ENCODE data around the gene NUP205.

Gene NUP205

GRCh38 chr7:135552148-135552547, 5.6 kb upstream of the NUP205 start:
- DNase-seq = no peak

GRCh38 chr7:135553346-135553745, 4.4 kb upstream of the NUP205 start:
- no peak for DNase-seq

GRCh38 chr7:135558337-135558767, 635 bp downstream of the NUP205 start:
- peak; percentile 77 for DNase-seq

- no peak for DNase-seq
These were observed 1.2 kb downstream of the NUP205 start for GRCh38 chr7:135558881-135559280.

DNA sequence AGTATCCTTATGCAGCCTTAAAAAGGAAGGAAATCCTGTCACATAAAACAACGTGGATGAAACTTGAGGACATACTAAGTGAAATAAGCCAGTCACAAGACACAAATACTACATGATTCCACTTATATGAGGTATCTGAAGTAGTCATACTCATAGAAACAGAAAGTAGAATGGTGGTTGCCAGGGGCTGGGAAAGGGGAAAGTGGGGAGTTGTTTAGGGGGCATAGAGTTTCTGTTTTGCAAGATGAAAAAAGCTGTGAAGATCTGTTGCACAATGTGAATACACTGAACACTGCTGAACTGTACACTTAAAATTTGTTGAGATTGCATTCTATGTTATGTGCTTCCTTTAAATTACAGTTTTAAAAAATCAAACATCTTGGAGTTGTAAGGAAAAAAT, 2.9 kb downstream of the NUP205 start:
- DNase-seq = no peak

DNA sequence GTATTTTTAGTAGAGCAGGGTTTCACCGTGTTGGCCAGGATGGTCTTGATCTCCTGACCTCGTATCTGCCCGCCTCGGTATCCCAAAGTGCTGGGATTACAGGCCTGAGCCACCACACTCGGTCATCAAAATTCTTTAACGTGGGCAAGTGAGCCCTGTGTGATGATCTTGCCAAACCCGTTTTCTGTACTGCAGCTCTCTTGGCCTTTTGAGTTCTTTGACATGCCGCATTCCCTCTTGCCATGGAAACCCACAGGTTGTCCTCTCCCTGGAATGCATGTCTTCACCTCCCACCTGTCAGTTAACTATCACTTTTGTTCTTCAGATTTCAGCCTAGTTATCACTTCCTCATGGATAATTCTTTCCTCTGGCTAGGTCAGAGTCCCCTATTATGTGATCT, 5.0 kb downstream of the NUP205 start:
- no peak for DNase-seq

DNA sequence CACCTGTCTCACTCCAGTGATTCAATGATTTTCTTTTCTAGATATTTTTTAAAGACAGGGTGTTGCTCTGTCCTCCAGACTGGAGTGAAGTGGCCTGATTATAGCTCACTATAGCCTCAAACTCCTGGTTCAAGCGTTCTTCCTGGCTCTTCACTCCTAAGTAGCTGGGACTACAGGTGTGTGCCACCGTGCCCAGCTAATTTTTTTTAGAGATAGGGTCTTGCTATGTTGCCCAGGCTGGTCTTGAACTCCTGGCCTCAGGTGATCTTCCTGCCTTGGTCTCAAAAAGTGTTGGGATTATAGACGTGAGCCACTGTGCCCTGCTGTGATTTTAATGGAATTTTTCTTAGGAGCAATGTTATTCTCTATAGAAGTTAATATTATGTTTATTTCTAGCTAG, 14.1 kb downstream of the NUP205 start:
- no peak for DNase-seq

DNA sequence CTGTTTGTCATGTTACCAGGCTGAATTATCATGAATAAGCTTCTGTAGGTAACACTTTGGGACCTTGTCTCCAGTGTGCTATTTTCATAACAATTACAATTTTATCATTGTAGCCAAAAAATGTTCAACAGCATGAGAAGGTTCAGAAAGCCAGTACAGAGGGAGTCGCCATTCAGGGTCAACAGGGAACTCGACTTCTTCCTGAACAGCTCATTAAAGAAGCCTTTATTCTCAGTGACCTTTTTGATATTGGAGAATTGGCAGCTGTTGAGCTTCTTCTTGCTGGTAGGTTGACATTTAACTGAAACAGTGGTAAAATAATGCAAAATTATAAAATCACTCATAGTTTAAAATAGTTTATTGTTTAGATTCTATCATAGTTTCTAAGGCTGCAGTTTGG, 15.8 kb downstream of the NUP205 start:
- DNase-seq = no peak

DNA sequence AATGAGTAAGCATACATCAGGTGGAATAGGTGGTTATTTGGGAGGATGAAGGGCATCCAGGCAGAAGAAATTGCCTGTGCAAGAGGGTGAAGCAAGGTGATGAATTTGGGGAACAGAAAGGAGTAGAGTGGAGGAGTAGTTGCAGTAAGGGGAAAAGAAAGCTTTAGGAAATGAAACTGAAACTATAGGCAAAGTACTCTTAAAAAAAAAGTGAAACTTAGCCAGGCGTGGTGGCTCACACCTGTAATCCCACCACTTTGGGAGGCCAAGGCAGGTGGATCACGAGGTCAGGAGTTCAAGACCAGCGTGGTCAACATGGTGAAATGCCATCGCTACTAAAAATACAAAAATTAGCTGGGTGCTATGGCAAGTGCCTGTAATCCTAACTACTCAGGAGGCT, 17.6 kb downstream of the NUP205 start:
- no peak for DNase-seq

- DNase-seq = no peak
These were observed 20.9 kb downstream of the NUP205 start for GRCh38 chr7:135578569-135578968.

DNA sequence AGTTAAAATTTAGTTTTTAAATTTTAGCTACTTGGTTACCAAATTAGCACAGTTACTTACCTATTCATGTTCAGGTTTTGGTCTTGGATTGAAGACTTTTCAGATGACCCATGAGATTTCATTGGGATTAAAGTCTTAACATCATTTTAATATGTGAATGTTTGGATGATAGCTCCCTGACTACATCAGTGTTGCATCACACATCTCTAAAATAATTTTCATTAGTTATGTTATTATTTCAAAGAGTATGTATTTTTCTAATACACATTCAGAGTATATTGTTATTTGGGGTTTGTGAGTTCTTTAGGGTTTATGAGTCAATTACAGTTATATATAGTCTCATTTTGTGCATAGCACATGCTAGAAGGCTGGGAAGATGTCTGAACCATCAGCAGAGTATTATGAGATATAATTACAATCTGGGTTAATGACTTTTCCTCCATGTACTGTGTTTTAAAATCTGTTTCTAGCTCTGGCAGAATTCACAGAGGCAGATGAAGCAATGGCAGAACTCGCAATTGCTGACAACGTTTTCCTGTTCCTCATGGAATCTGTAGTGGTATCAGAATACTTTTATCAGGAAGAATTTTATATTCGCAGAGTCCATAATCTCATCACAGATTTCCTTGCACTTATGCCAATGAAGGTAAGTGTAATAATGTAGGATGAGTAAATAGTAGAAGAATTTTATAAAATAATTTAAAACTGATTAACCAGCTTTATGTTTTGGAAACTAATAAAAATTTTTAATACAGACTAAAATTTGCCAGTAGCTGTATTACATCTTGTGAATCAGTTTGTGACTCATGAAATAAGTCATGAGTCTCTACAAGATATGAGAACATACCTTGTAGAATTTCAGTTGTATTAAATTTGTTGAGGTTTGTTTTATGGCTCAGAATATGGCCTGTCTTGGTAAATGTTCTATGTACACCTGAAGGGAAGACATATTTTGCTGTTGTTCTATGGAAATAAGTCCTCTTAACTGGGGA, 26.9 kb downstream of the NUP205 start:
- DNase-seq = no peak

DNA sequence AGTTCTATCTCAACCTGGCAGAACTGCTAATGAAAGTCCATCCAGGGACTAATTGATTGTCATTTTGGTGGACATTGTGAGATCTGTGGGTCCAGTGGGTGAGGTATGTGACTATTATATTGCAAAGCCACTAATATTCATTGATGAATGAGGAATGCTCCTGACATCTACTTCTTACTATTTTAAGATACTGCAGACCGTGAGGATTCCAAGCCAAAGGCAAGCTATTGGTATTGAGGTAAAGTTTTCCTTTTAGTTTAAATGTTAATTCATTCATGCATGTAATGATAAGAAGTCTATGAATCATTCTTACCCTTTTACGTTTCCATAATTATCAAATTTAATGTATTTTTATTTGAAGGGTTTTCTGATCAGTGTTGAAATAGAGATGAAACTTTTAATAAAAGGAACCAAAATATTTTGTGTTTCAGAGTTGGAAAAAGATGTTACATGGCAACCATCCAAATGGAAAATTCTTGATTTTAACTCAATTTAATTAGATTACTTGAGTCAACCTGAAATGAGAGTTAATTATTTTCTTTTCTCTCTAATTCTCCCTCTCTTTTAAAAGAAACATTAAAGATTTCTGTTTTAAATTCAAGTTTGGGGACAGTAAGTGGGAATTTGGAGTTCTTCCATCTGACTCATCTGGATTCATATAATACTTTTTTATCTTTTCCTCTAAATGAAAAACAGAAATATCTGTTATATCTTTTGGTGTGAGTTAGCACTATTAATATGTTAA, 39.6 kb downstream of the NUP205 start:
- DNase-seq = no peak

DNA sequence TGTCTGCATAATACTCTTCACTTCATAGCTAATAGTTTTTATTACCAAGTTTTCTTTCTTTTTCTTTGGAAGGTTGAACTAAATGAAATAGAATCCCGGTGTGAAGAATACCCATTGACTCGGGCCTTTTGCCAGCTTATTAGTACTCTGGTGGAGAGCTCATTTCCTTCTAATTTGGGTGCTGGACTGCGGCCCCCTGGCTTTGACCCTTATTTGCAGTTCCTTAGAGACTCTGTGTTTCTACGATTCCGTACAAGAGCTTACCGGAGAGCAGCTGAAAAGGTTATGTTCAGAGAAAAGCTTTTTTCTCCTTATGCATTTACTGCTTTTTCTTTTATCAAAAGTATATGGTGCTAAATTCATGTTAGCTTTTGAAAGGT, 40.2 kb downstream of the NUP205 start:
- DNase-seq = no peak

DNA sequence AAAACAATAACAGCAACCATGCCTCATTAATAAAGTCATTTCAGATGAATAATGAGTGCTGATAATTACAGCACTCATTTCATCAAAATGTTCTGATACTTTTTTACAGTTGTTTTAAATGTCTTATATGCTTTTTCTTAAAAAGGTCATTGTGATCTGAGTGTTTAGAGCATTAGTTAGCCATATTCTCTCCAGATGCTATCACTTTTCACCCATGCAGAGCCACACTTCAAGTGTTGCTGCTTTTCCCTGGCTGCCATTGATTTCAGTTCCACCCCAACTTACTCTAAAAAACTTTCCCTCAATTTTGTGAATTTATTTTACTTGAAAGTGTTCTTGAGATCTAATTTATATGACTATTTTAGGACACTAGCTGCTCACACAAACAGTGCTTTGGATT, 41.8 kb downstream of the NUP205 start:
- DNase-seq = no peak

DNA sequence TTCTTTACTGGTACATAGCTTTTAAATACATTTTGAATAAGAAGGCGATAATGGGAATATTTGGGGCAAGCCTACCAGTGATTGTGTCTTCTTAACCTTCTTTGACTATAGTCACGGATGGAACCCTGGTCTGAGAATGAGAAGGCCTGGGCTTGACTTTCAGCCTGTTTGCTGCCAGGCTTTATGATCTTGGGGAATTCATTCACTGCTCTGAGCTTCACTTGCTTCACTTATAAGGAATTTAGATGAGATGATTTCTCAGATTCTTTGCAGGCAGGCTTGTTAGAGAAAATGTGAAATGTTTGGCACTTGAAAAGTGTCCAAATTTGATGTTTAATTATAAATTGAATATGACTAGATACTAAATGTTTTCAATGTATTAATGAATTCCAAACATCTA, 42.5 kb downstream of the NUP205 start:
- no peak for DNase-seq

- DNase-seq = no peak
These were observed 43.5 kb downstream of the NUP205 start for GRCh38 chr7:135601182-135601581.

- no peak for DNase-seq
These were observed 44.6 kb downstream of the NUP205 start for GRCh38 chr7:135602304-135602703.

GRCh38 chr7:135616136-135616535, 58.4 kb downstream of the NUP205 start:
- no peak for DNase-seq

DNA sequence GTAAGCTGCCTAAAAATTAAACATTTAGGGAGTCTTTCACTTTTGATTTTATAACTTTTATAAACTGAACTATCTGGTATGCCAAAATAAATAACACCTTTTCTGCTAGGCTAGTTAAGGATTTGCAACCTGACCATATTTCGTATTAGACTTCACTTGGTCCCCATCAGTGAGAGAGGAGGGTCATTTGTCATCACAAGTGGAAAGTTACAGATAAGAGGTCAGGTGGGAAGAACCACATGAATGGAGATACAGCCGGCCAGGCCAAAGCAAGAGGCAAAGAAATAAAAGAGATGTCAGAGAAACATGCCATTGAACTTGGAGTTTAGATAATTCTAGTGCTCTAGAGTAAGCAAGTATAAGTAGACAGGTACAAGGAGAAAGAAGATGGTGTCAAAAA, 60.1 kb downstream of the NUP205 start:
- DNase-seq = no peak

- DNase-seq = no peak
These were observed 60.8 kb downstream of the NUP205 start for GRCh38 chr7:135618510-135618909.

DNA sequence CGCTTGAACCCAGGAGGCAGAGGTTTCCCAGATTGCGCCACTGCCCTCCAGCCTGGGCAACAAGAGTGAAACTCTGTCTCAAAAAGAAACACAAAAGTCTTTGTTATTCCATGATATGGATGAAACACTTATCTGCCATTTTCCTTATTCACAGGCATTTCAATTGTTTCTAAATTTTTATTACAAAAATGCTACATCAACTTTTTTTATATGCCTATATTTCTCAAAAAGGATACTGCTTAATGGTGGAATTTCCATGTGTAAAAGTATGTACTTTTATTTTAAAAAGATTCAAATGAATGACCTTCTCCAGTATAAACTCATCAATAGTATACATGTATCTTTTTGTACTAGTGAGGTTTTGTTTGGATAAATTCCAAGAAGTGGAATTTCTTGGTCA, 62.7 kb downstream of the NUP205 start:
- no peak for DNase-seq

DNA sequence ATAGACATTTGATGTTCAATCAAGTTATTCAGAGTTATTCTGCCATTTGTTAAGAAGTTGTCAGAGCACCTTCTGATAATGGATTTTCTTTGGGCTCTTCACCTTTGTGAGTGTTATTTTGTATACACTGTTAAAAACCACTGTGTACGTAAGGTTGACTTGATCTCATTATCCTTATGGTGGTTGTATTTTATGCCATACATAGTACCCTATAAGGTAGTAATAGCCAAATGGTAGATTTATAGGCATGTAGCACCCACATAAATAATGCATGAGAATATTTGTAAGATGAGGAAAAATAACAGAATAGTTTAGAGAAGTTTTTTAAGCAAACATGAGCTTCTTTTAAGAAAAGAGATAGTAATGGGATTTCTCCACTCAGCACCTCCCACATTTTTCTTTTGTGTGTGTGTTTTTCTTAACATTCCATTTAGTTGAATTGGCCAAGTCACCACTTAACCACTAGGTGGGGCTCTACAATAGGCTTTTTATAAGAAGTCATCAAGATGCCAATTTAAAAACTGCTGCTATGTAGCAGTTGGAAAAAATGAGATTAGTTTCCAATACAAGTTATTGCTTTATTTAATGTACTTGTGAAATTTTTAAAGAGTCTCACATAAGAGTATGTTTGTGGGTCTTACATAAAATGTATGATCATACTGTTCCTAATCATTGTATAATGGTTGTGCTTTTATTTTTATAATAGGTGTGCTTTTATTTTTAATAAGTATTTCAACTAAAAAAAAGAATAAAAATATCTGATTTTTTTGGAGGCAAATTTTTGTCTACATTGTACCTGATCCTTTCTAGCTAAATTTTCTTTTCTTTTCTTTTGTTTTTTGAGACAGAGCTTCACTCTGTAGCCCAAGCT, 63.5 kb downstream of the NUP205 start:
- peak; percentile 38 for DNase-seq

All from right hindlimb (tissue), 1 donor.